HepG2 (cell line): Measurements from ENCODE around the gene PPP2R2B. TPM values are rescaled to one million over a fixed set of nuclear protein-coding genes. Genes with fewer than 3 reads are reported as not detected.

Experiments
- ATAC-seq: fragments of 200-7000 bp; cut with Tn5 transposase; 3 replicates; pipeline ENCODE4 v1.9.1; 2020; ENCODE audit warnings: mild to moderate bottlenecking, moderate library complexity
- BruUV-seq: library from RNA; stranded (reverse); fragments of 400-500 nt; replicated peaks from 2 replicates; lab custom pipeline; 2021; lab: Mats Ljungman, UMichigan
- CTCF ChIA-PET: fragments of 300-600 bp; formaldehyde crosslinking; extraction: SDS; loops from one replicate; lab custom pipeline; 2021; ENCODE audit warnings: low total read pairs, inconsistent platforms, low intra/inter-chr PET ratio; lab: Yijun Ruan, JAX
- POLR2A ChIA-PET: fragments of 350-600 bp; sonication (Branson Sonifier 250); formaldehyde crosslinking; loops from one replicate; lab custom pipeline; 2020; ENCODE audit warnings: antibody characterized with exemption, inconsistent platforms; lab: Yijun Ruan, JAX
- DNase-seq: peaks from one replicate; pipeline ENCODE4 v3.0.0-alpha.2; 2015; ENCODE audit warnings: low spot score
- FAIRE-seq: peaks from 3 replicates; lab custom pipeline; 2011; peaks lifted over from hg19 to GRCh38; lab: Jason Lieb, UNC
- H2AFZ ChIP-seq: one replicate; pipeline ENCODE4 v1.6.1; 2011; ENCODE audit warnings: low read length, inconsistent platforms
- H3K27ac ChIP-seq: fragments of 300-600 bp; 3 replicates; pipeline ENCODE4 v1.8.0; 2011; ENCODE audit warnings: mixed run types, mild to moderate bottlenecking, mixed read lengths, low read length, inconsistent platforms; ENCODE audit not compliant: insufficient read depth; ENCODE audit errors: extremely low read length
- H3K27me3 ChIP-seq, 2 experiments: fragments of 200-600 bp in 1 of 2; 2 replicates in 1 of 2; 3 replicates in 1 of 2; pipeline versions ENCODE4 v1.6.0 to v1.8.0; 2011; ENCODE audit warnings: low read length in 2 of 2, mild to moderate bottlenecking in 2 of 2, moderate library complexity in 2 of 2, inconsistent platforms in 1 of 2; ENCODE audit not compliant: insufficient read depth in 2 of 2, control insufficient read depth in 1 of 2
- H3K36me3 ChIP-seq, 2 experiments: fragments of 200-600 bp in 1 of 2; replicated peaks in 1 of 2; 2 replicates in 1 of 2; 3 replicates in 1 of 2; pipeline versions ENCODE4 v1.5.1 to v1.8.0; 2011; ENCODE audit warnings: low read length in 2 of 2, inconsistent platforms in 1 of 2; ENCODE audit not compliant: insufficient read depth in 2 of 2, control insufficient read depth in 1 of 2
- H3K4me1 ChIP-seq: 2 replicates; pipeline ENCODE4 v1.5.1; 2012; ENCODE audit warnings: low read length, inconsistent platforms; ENCODE audit not compliant: insufficient read depth
- H3K4me2 ChIP-seq: 2 replicates; pipeline ENCODE4 v1.6.0; 2011; ENCODE audit warnings: low read depth, low read length, inconsistent platforms
- H3K4me3 ChIP-seq, 3 experiments: fragments of 200-600 bp in 1 of 3; sonication (generic), shearing (Covaris generic) in 1 of 3; replicated peaks in 1 of 3; 2 replicates each; pipeline ENCODE4 v1.5.1; 2011 to 2016; ENCODE audit warnings: low read length in 3 of 3, inconsistent platforms in 2 of 3, low read depth in 2 of 3, mild to moderate bottlenecking in 2 of 3, control low read depth in 1 of 3, mixed read lengths in 1 of 3; ENCODE audit not compliant: insufficient read depth in 1 of 3
- H3K79me2 ChIP-seq: one replicate; pipeline ENCODE4 v1.6.1; 2011; ENCODE audit warnings: low read length, inconsistent platforms; ENCODE audit not compliant: insufficient read depth
- H3K9ac ChIP-seq: 2 replicates; pipeline ENCODE4 v1.6.0; 2011; ENCODE audit warnings: mild to moderate bottlenecking, low read depth, low read length, inconsistent platforms; ENCODE audit not compliant: insufficient read depth
- H3K9me3 ChIP-seq: 2 replicates; pipeline ENCODE4 v1.5.1; 2012; ENCODE audit warnings: mild to moderate bottlenecking, low read length
- H4K20me1 ChIP-seq: 2 replicates; pipeline ENCODE4 v1.6.0; 2011; ENCODE audit warnings: inconsistent platforms, mild to moderate bottlenecking, low read length, moderate library complexity; ENCODE audit not compliant: insufficient read depth
- ADNP ChIP-seq: sonication (generic); formaldehyde crosslinking; IDR thresholded peaks from 2 replicates; pipeline ENCODE4 v1.4.0; 2020; ENCODE audit warnings: missing genetic modification reagents
- CCAR2 ChIP-seq: fragments of 200-400 bp; formaldehyde crosslinking; optimal IDR thresholded peaks from 2 replicates; pipeline ENCODE3; 2018; ENCODE audit warnings: low read depth, mild to moderate bottlenecking, low read length, moderate library complexity
- CREB3 ChIP-seq: sonication (generic); formaldehyde crosslinking; IDR thresholded peaks from 2 replicates; pipeline ENCODE4 v1.5.0; 2020; ENCODE audit warnings: missing genetic modification reagents
- DMAP1 ChIP-seq: IDR thresholded peaks from 2 replicates; pipeline ENCODE4 v1.6.1; 2016
- FOXM1 ChIP-seq: sonication (generic); formaldehyde crosslinking; IDR thresholded peaks from 2 replicates; pipeline ENCODE4 v1.5.0; 2020; ENCODE audit warnings: missing genetic modification reagents
- GTF2F1 ChIP-seq: fragments of 150-350 bp; IDR thresholded peaks from 2 replicates; pipeline ENCODE4 v1.6.1; 2014; ENCODE audit warnings: low read length
- THAP11 ChIP-seq: IDR thresholded peaks from 2 replicates; pipeline ENCODE4 v1.6.1; 2016; ENCODE audit warnings: missing biosample characterization, missing genetic modification reagents
- ZFYVE20 ChIP-seq: sonication (generic); formaldehyde crosslinking; IDR thresholded peaks from 2 replicates; pipeline ENCODE4 v1.8.0; 2023; ENCODE audit warnings: low read depth, mild to moderate bottlenecking, moderate library complexity, missing genetic modification reagents, borderline replicate concordance
- WGBS: methylation state at CpG from one replicate; pipeline ENCODE4 v1.1.6; 2017; ENCODE audit warnings: low lambda C conversion rate; 5-methylcytosine and 5-hydroxymethylcytosine counted together
- in situ Hi-C: cut with HindIII; loops from 2 replicates; pipeline ENCODE4 v1.10.0; 2017; ENCODE audit warnings: low pct_unique_long_range_greater_than_20kb; ENCODE audit not compliant: extremely low pct_ligation_motif_present
- intact Hi-C: fragments of 100-400 bp; cut with micrococcal nuclease; formaldehyde crosslinking; loops from one replicate; pipeline ENCODE4 v1.10.0; 2022; ENCODE audit not compliant: unreplicated experiment
- polyA plus RNA-seq, 8 experiments: library from polyadenylated mRNA; depleted of rRNA in 3 of 8; stranded (reverse) in 7 of 8; unstranded in 1 of 8; fragments of >200 nt; fragmentation: Illumina TruSeq in 4 of 8; extraction: Trizol in 4 of 8; gene quantifications; 2 replicates each; pipeline versions ENCODE4 v1.2.1 to v1.2.3, GENCODE V29; 2011 to 2016; ENCODE audit warnings: low read depth in 4 of 8, missing spikeins in 1 of 8, mixed read lengths in 1 of 8; ENCODE audit not compliant: insufficient read depth in 1 of 8
- total RNA-seq, 5 experiments: library from RNA; depleted of rRNA; stranded (reverse); fragments of >200 nt; fragmentation: Illumina TruSeq; extraction: Trizol; gene quantifications; 2 replicates each; pipeline ENCODE4 v1.2.3, GENCODE V29; 2016; ENCODE audit warnings: low read depth in 1 of 5
- TF ChIP-seq, protein P1 (sequence below): sonication (generic); formaldehyde crosslinking; IDR thresholded peaks from 2 replicates; pipeline ENCODE4 v1.9.0; 2022; ENCODE audit warnings: low read depth, missing genetic modification reagents
- TF ChIP-seq, protein P2 (sequence below): sonication (generic); formaldehyde crosslinking; IDR thresholded peaks from 2 replicates; pipeline ENCODE4 v1.4.0; 2020; ENCODE audit warnings: mild to moderate bottlenecking, missing genetic modification reagents

Gene PPP2R2B
- total and polyA plus RNA-seq, 2 of the 13 experiments (the other 11 are each of a cell fraction or from before 2014, with no cell fraction given), result not detected

DNA sequence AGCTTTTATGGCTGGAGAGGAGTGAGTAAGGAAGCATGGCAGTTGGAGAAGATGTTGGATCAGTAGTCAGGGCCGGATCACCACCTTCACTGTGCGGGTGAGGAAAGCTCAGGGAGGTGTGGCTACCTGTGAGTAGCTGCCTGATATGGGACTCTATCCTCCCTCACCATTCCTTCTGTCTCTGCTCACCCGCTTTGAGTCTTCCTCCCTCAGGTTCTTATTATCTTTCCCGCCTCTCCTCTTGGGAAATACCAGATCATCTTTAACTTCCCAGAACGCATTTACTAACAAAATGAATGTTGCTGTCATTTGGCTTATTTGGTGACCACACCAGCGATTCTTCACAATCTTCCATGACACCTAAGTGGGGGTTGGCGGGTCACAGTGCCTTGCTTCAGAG is 221.9 kb downstream of the PPP2R2B start:
- H3K27me3 ChIP-seq, result no peaks in the 10 kb centered on the region; a peak in 1 of 5 replicates
- H3K79me2 ChIP-seq, result no peaks in the 10 kb centered on the region
- H3K4me2 ChIP-seq, result no peak overlapping the region
- no peak for DNase-seq
- ChIA-PET CTCF (no interaction called here), POLR2A (no interaction called here)
- H3K4me1 ChIP-seq, result no peaks in the 10 kb centered on the region
- no peaks in the 10 kb centered on the region for H4K20me1 ChIP-seq
- in situ Hi-C loops, result loop anchor here (10.0 to 25.0 kb wide), 2 partner anchors 308 to 531 kb away; no protein-coding TSS in a partner anchor
- H2AFZ ChIP-seq, result no peak overlapping the region
- no peak for ATAC-seq
- no TSS peak for BruUV-seq
- intact Hi-C loops, result no loop called here
- no peak overlapping the region for H3K4me3 ChIP-seq
- TF ChIP-seq THAP11 (no peak), GTF2F1 (no peak), CREB3 (CRISPR knock-in tag) (no peak), ADNP (no peak), CCAR2 (no peak), FOXM1 (CRISPR knock-in tag) (no peak), DMAP1 (CRISPR knock-in tag) (no peak), ZFYVE20 (no peak)
- TF ChIP-seq, protein P1, sequence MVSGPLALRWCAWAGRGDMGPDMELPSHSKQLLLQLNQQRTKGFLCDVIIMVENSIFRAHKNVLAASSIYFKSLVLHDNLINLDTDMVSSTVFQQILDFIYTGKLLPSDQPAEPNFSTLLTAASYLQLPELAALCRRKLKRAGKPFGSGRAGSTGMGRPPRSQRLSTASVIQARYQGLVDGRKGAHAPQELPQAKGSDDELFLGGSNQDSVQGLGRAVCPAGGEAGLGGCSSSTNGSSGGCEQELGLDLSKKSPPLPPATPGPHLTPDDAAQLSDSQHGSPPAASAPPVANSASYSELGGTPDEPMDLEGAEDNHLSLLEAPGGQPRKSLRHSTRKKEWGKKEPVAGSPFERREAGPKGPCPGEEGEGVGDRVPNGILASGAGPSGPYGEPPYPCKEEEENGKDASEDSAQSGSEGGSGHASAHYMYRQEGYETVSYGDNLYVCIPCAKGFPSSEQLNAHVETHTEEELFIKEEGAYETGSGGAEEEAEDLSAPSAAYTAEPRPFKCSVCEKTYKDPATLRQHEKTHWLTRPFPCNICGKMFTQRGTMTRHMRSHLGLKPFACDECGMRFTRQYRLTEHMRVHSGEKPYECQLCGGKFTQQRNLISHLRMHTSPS (CRISPR knock-in tag), result no peak
- TF ChIP-seq, protein P2, sequence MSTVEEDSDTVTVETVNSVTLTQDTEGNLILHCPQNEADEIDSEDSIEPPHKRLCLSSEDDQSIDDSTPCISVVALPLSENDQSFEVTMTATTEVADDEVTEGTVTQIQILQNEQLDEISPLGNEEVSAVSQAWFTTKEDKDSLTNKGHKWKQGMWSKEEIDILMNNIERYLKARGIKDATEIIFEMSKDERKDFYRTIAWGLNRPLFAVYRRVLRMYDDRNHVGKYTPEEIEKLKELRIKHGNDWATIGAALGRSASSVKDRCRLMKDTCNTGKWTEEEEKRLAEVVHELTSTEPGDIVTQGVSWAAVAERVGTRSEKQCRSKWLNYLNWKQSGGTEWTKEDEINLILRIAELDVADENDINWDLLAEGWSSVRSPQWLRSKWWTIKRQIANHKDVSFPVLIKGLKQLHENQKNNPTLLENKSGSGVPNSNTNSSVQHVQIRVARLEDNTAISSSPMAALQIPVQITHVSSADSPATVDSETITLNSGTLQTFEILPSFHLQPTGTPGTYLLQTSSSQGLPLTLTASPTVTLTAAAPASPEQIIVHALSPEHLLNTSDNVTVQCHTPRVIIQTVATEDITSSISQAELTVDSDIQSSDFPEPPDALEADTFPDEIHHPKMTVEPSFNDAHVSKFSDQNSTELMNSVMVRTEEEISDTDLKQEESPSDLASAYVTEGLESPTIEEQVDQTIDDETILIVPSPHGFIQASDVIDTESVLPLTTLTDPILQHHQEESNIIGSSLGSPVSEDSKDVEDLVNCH (CRISPR knock-in tag), result no peak
- H3K27ac ChIP-seq, result no peak overlapping the region
- no peaks in the 10 kb centered on the region for H3K36me3 ChIP-seq
- no peak overlapping the region for H3K9ac ChIP-seq
- H3K9me3 ChIP-seq, result no peaks in the 10 kb centered on the region
- WGBS, result 34% methylated on average over 5 of the region's 7 CpGs
- no peak for FAIRE-seq
